Spinal cord (tissue), 10 donors: ENCODE measurements around the gene IVD. TPM values are rescaled to one million over a fixed set of nuclear protein-coding genes. Genes with fewer than 3 reads are reported as not detected.

Source experiments
- DNase-seq, 6 donors: peaks; one replicate each; pipeline versions ENCODE4 v3.0.0 to v3.0.0-alpha.2; 2013 to 2015; ENCODE audit warnings: low spot score in 6 of 6, low read depth in 4 of 6
- H3K27ac ChIP-seq: one replicate; pipeline ENCODE4 v1.5.1; 2013; ENCODE audit warnings: low read depth, low read length, control low read depth
- H3K27me3 ChIP-seq: one replicate; pipeline ENCODE4 v1.6.1; 2013; ENCODE audit warnings: low read length; ENCODE audit not compliant: control insufficient read depth, insufficient read depth
- H3K36me3 ChIP-seq: one replicate; pipeline ENCODE4 v1.6.1; 2013; ENCODE audit warnings: low read length; ENCODE audit not compliant: control insufficient read depth, insufficient read depth
- H3K4me1 ChIP-seq: one replicate; pipeline ENCODE4 v1.6.1; 2013; ENCODE audit warnings: low read length; ENCODE audit not compliant: control insufficient read depth, insufficient read depth
- H3K4me3 ChIP-seq: one replicate; pipeline ENCODE4 v1.5.1; 2013; ENCODE audit warnings: low read depth, low read length, control low read depth
- H3K9me3 ChIP-seq: one replicate; pipeline ENCODE4 v1.6.1; 2013; ENCODE audit warnings: low read length; ENCODE audit not compliant: control insufficient read depth, insufficient read depth
- whole genome bisulfite sequencing: methylation state at CpG from one replicate; pipeline ENCODE4 v1.1.5; 2013; ENCODE audit warnings: missing lambda C conversion rate; ENCODE audit not compliant: insufficient coverage; 5-methylcytosine and 5-hydroxymethylcytosine counted together
- polyA plus RNA-seq, 2 donors: library from polyadenylated mRNA; unstranded; fragments of 120-200 nt; gene quantifications; one replicate each; pipeline ENCODE4 v1.2.1, GENCODE V29; 2013; ENCODE audit not compliant: insufficient read length in 2 of 2
- total RNA-seq, 2 donors: library from RNA; depleted of rRNA in 1 of 2; stranded (reverse); fragments of 120-200 nt in 1 of 2; fragments of >200 nt in 1 of 2; gene quantifications; one replicate each; pipeline versions ENCODE4 v1.2.3 to v1.2.4, GENCODE V29; 2013 to 2014
- donor health status: healthy.

The IVD gene
- total and polyA plus RNA-seq, 4 donors: 45.5 to 105 (median 63.8) TPM

GRCh38 chr15:40441565-40442531 is 36.3 kb downstream of the IVD start:
- H3K4me3 ChIP-seq: peak overlapping the region; percentile 57
- peaks cover 35% of the 10 kb centered on the region for H3K27me3 ChIP-seq
- no peaks in the 10 kb centered on the region for H3K9me3 ChIP-seq
- peaks cover 58% of the 10 kb centered on the region for H3K4me1 ChIP-seq
- DNase-seq: peak in 2 of 6 donors; percentile 38 to 40
- no peaks in the 10 kb centered on the region for H3K36me3 ChIP-seq
- WGBS: under 1% methylated on average over 118 of the region's 119 CpGs
- no peak overlapping the region for H3K27ac ChIP-seq

- H3K9me3 ChIP-seq: no peaks in the 10 kb centered on the region
- no peak overlapping the region for H3K27ac ChIP-seq
- no peaks in the 10 kb centered on the region for H3K36me3 ChIP-seq
- peaks cover 21% of the 10 kb centered on the region for H3K27me3 ChIP-seq
- 87% methylated on average over 4 of the region's 4 CpGs for WGBS
- peaks cover 45% of the 10 kb centered on the region for H3K4me1 ChIP-seq
- no peak for DNase-seq
- no peak overlapping the region for H3K4me3 ChIP-seq
Measured at GRCh38 chr15:40443255-40443654, 37.7 kb downstream of the IVD start.

DNA sequence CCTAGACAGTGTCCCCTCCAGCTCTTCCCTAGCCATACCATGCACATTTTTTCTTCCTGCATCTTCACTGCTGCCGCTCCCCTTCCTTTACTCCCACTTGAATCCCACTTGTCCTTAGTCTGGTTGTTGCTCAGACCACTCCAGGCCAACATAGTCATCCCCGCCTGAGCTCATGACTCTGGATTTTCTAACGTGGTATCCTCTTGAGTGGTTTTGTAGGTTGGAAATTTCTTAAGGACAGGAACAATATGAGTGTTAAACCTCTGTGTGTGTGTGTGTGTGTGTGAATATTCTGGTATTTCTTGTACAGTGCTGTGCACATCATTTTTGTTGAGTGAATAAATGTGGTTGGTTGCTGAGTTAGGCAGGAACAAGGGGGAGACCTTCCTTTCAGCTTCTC is 38.3 kb downstream of the IVD start:
- Histone ChIP-seq H3K4me3 (no peak overlapping the region), H3K27ac (no peak overlapping the region), H3K27me3 (peaks cover 15% of the 10 kb centered on the region), H3K36me3 (no peaks in the 10 kb centered on the region), H3K4me1 (peaks cover 39% of the 10 kb centered on the region), H3K9me3 (no peaks in the 10 kb centered on the region)
- WGBS: 74% methylated on average over 2 of the region's 3 CpGs
- DNase-seq: no peak

DNA sequence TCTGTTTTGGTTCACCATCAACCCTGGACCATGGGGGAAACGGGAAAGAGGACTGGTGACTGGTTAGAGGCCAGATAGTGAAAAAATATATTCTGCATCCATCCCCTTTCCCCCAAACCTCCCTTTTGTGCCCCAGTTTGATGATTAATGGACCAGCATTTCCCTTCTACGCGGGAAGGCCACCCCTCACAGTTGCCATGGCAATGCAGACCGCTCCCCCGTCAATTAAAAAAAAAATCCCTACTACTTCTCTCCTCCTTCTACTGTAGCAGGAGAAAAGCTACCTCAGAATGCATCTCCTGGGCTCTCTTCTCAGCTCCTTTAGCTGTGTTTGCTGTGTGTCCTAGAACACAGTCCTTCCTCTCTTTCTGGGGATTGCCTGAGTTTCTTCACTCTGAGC is 39.1 kb downstream of the IVD start:
- DNase-seq: peak in 1 of 6 donors; percentile 31
- Histone ChIP-seq H3K4me1 (peaks cover 30% of the 10 kb centered on the region), H3K4me3 (no peak overlapping the region), H3K36me3 (no peaks in the 10 kb centered on the region), H3K9me3 (no peaks in the 10 kb centered on the region), H3K27ac (no peak overlapping the region), H3K27me3 (peaks cover 6% of the 10 kb centered on the region)
- 6% methylated on average over 4 of the region's 5 CpGs for WGBS

GRCh38 chr15:40445421-40445922 is 39.9 kb downstream of the IVD start:
- no peak overlapping the region for H3K27ac ChIP-seq
- no peaks in the 10 kb centered on the region for H3K27me3 ChIP-seq
- H3K4me1 ChIP-seq: peaks cover 23% of the 10 kb centered on the region
- WGBS: 32% methylated on average over 7 of the region's 9 CpGs
- H3K36me3 ChIP-seq: no peaks in the 10 kb centered on the region
- peak in 1 of 6 donors; percentile 17 for DNase-seq
- no peaks in the 10 kb centered on the region for H3K9me3 ChIP-seq
- H3K4me3 ChIP-seq: no peak overlapping the region

DNA sequence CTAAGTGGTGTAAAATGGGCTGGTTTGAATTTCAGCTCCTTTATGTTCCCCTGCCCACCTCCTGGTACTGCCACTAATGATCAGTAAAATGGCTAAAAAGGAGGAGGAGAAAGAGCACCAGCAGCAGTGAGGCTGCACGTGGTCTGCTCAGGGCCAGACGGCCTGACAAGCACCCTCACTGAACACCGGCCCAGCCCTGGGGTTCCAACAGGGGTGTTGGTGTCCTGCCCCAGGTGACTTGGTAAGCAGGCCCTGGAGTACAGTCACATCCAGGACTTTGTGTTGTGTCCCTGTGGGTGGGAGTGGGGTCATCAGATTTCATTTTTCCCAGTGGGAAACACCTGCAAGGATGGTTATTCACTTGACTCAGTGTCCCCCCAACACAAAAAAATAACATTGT is 40.5 kb downstream of the IVD start:
- 61% methylated on average over 3 of the region's 3 CpGs for WGBS
- Histone ChIP-seq H3K4me1 (peaks cover 23% of the 10 kb centered on the region), H3K4me3 (no peak overlapping the region), H3K36me3 (no peaks in the 10 kb centered on the region), H3K27ac (no peak overlapping the region), H3K9me3 (no peaks in the 10 kb centered on the region), H3K27me3 (no peaks in the 10 kb centered on the region)
- no peak for DNase-seq

DNA sequence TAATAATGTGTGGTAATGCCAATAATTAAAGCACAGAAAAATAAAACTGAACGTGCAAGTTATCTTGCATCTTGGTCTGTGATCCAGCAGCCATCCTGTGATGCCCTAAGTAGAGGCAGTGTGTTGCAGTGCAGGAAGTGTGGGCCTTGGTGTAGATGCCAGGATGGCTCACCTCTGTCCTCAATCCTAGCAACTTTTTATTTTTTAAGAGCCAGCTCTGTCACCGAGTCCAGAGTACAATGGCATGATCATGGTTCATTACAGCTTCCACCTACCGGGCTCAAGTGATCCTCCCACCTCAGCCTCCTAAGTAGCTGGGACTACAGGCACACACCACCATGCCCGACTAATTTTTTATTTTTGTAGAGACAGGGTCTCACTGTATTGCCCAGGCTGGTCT is 42.8 kb downstream of the IVD start:
- 90% methylated on average over 3 of the region's 4 CpGs for WGBS
- peaks cover 12% of the 10 kb centered on the region for H3K4me1 ChIP-seq
- H3K36me3 ChIP-seq: no peaks in the 10 kb centered on the region
- H3K27ac ChIP-seq: no peak overlapping the region
- H3K9me3 ChIP-seq: no peaks in the 10 kb centered on the region
- no peaks in the 10 kb centered on the region for H3K27me3 ChIP-seq
- DNase-seq: no peak
- no peak overlapping the region for H3K4me3 ChIP-seq

- Histone ChIP-seq H3K9me3 (no peaks in the 10 kb centered on the region), H3K36me3 (no peaks in the 10 kb centered on the region), H3K4me1 (peaks cover 11% of the 10 kb centered on the region), H3K27me3 (no peaks in the 10 kb centered on the region), H3K4me3 (no peak overlapping the region), H3K27ac (no peak overlapping the region)
- DNase-seq: no peak
Measured at GRCh38 chr15:40449275-40449674, 43.7 kb downstream of the IVD start.

DNA sequence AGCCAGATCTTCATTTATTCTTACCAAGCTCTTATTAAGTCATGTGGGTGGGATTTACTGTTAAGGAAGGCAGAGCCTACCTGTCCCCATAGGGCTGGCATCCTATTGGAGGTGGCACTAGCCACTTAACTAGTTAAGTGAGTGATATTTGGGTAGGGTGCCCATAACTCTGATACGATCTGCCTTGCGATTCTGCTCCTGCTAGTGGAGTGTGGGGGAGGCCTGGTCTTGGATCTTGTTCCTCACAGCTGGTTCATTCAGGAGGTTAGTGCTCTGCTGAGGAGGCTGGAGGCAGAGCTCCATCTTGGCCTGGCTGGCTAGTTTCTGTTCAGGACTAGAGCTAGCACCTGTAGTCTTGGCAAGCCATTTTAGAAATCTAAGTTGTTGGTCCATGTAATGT is 44.5 kb downstream of the IVD start:
- WGBS: 78% methylated on average over 2 of the region's 2 CpGs
- Histone ChIP-seq H3K9me3 (no peaks in the 10 kb centered on the region), H3K36me3 (no peaks in the 10 kb centered on the region), H3K4me1 (peaks cover 15% of the 10 kb centered on the region), H3K27ac (no peak overlapping the region), H3K4me3 (no peak overlapping the region), H3K27me3 (no peaks in the 10 kb centered on the region)
- no peak for DNase-seq
